Thyroid gland (tissue), 4 donors: Measurements from ENCODE around the gene RFX2. TPM values are rescaled to one million over a fixed set of nuclear protein-coding genes. Genes with fewer than 3 reads are reported as not detected.

Source experiments
- DNase-seq, 2 donors: peaks; one replicate each; pipeline ENCODE4 v3.0.0-alpha.2; 2019
- H3K27ac ChIP-seq, 3 donors: fragments of 200-600 bp; sonication (generic); 1 replicate in 2 of 3; 2 replicates in 1 of 3; pipeline ENCODE4 v1.5.1; 2016 to 2019; ENCODE audit warnings: mild to moderate bottlenecking in 1 of 3, moderate library complexity in 1 of 3
- H3K27me3 ChIP-seq: fragments of 200-600 bp; sonication (generic); one replicate; pipeline ENCODE4 v1.5.1; 2019
- H3K36me3 ChIP-seq, 2 donors: fragments of 200-600 bp; sonication (generic); one replicate each; pipeline ENCODE4 v1.5.1; 2016 to 2019
- H3K4me1 ChIP-seq, 2 donors: fragments of 200-600 bp; sonication (generic); one replicate each; pipeline ENCODE4 v1.5.1; 2017 to 2019
- H3K4me3 ChIP-seq, 3 donors: fragments of 200-600 bp; sonication (generic); replicated peaks in 1 of 3; 1 replicate in 2 of 3; 2 replicates in 1 of 3; pipeline ENCODE4 v1.5.1; 2016; ENCODE audit warnings: mild to moderate bottlenecking in 1 of 3
- H3K9me3 ChIP-seq: fragments of 200-600 bp; sonication (generic); one replicate; pipeline ENCODE4 v1.5.1; 2017
- POLR2A ChIP-seq, 2 donors: fragments of 450-650 bp; IDR thresholded peaks; one replicate each; pipeline ENCODE4 v1.6.1; 2017; ENCODE audit warnings: antibody characterized with exemption in 2 of 2, mild to moderate bottlenecking in 2 of 2, moderate library complexity in 1 of 2
- WGBS, 2 donors: methylation state at CpG; one replicate each; pipeline ENCODE4 v1.1.5; 2017; 5-methylcytosine and 5-hydroxymethylcytosine counted together
- intact Hi-C: fragments of 100-400 bp; cut with DNase I; formaldehyde crosslinking; loops from one replicate; pipeline ENCODE4 v1.15.1; 2023
- total RNA-seq, 4 donors: library from RNA; depleted of rRNA; stranded (reverse); fragments of >200 nt; gene quantifications; one replicate each; pipeline ENCODE4 v1.2.3, GENCODE V29; 2016
- TF ChIP-seq, protein P1 (sequence below), 6 experiments: fragments of 200-600 bp in 3 of 6; fragments of 450-650 bp in 3 of 6; sonication (generic) in 3 of 6; IDR thresholded peaks; one replicate each; pipeline ENCODE4 v1.5.1; 2016 to 2019; ENCODE audit warnings: antibody characterized with exemption in 6 of 6, mild to moderate bottlenecking in 2 of 6, inconsistent platforms in 1 of 6, moderate library complexity in 1 of 6

RFX2 gene
- total RNA-seq, 4 donors from 2014 or later, result 4.1 to 10.6 (median 7.7) TPM

DNA sequence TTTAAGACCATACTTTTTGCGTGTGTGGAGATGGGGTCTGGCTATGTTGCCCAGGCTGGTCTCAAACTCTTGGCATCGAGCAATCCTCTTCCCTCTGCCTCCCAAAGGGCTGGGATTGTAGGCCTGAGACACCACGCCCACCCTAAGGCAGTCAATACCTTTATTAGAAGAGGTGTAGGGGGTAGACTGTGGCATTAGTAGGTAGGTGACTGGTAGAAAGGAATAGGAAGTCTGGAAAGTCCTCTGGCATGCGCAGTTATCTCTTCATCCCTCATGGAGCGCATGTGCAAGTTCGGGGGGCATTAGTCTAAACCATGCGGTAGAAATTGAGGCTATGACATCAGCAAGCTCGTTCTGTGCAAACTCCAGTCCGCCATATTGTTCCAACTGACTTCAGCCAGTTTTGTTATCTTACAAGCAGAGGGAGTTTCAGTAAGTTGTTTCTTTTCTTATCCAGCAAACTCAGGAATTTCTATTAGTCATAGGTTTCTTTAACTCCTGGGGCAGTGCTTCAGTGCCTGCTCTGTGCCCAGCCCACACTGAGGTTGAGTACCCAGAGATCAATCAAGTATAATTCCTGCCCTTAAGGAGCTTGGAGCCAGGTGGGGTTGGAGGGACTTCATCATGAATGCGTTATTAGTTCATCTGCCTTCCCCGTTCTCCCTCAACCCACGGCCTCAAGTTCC is 125.1 kb downstream of the RFX2 start:
- Histone ChIP-seq H3K9me3 (no peaks in the 10 kb centered on the region), H3K4me3 (no peak overlapping the region), H3K36me3 (no peaks in the 10 kb centered on the region), H3K27me3 (no peaks in the 10 kb centered on the region), H3K4me1 (peaks cover 10 to 34% of the 10 kb centered on the region in 2 donors), H3K27ac (peak overlapping the region; percentile 91 to 96 (median 94))
- intact Hi-C loops, result loop anchor here (5.0 kb wide), 1 partner anchor 37 kb away; no protein-coding TSS in a partner anchor
- WGBS, 2 donors, result 70 to 73% methylated on average over 12 of the region's 12 CpGs
- TF ChIP-seq, protein P1, sequence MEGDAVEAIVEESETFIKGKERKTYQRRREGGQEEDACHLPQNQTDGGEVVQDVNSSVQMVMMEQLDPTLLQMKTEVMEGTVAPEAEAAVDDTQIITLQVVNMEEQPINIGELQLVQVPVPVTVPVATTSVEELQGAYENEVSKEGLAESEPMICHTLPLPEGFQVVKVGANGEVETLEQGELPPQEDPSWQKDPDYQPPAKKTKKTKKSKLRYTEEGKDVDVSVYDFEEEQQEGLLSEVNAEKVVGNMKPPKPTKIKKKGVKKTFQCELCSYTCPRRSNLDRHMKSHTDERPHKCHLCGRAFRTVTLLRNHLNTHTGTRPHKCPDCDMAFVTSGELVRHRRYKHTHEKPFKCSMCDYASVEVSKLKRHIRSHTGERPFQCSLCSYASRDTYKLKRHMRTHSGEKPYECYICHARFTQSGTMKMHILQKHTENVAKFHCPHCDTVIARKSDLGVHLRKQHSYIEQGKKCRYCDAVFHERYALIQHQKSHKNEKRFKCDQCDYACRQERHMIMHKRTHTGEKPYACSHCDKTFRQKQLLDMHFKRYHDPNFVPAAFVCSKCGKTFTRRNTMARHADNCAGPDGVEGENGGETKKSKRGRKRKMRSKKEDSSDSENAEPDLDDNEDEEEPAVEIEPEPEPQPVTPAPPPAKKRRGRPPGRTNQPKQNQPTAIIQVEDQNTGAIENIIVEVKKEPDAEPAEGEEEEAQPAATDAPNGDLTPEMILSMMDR (IDR thresholded peaks at IDR 0.05), result no peak
- TF ChIP-seq POLR2A (IDR thresholded peaks at IDR 0.05), result peak in 1 of 2 donors; percentile 32
- DNase-seq, result peak; percentile 76 to 82

DNA sequence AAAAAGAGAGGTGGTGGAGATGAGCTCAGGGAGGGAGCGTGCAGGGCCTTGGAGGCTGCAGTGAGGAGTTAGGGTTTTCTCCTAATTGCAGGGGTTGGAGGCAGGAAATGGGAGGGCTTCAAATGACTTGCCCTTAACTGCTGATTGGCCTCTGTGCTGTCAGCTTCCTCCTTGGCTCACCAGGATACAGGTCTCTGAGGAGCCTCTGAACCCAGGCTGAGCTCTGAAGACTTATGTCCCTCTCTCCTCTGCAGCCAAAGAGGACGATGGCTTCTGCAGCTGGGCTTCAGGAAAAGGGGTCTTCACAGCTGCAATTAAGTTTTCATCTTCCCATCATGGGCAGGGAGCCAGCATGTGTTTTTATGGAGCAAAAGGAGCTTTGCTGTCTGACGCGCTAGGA is 125.7 kb downstream of the RFX2 start:
- TF ChIP-seq, protein P1 (IDR thresholded peaks at IDR 0.05), result no peak
- no peak for TF ChIP-seq POLR2A (IDR thresholded peaks at IDR 0.05)
- no peaks in the 10 kb centered on the region for H3K9me3 ChIP-seq
- H3K27ac ChIP-seq, result peak overlapping the region; percentile 91 to 96 (median 94)
- H3K27me3 ChIP-seq, result no peaks in the 10 kb centered on the region
- H3K4me3 ChIP-seq, result no peak overlapping the region
- intact Hi-C loops, result no loop called here
- no peaks in the 10 kb centered on the region for H3K36me3 ChIP-seq
- peaks cover 10 to 38% of the 10 kb centered on the region in 2 donors for H3K4me1 ChIP-seq
- no peak for DNase-seq
- WGBS, 2 donors, result 82 to 83% methylated on average over 4 of the region's 4 CpGs

- H3K36me3 ChIP-seq, result no peaks in the 10 kb centered on the region
- H3K4me1 ChIP-seq, result peaks cover 17 to 46% of the 10 kb centered on the region in 2 donors
- H3K27me3 ChIP-seq, result no peaks in the 10 kb centered on the region
- no peak overlapping the region for H3K4me3 ChIP-seq
- 72 to 83% methylated on average over 13 to 14 of the region's 14 CpGs for WGBS, 2 donors
- intact Hi-C loops, result no loop called here
- H3K9me3 ChIP-seq, result no peaks in the 10 kb centered on the region
- no peak overlapping the region for H3K27ac ChIP-seq
- TF ChIP-seq, protein P1 (IDR thresholded peaks at IDR 0.05), result no peak
- no peak for TF ChIP-seq POLR2A (IDR thresholded peaks at IDR 0.05)
- no peak for DNase-seq
These were observed 126.8 kb downstream of the RFX2 start for GRCh38 chr19:5983367-5983955.

DNA sequence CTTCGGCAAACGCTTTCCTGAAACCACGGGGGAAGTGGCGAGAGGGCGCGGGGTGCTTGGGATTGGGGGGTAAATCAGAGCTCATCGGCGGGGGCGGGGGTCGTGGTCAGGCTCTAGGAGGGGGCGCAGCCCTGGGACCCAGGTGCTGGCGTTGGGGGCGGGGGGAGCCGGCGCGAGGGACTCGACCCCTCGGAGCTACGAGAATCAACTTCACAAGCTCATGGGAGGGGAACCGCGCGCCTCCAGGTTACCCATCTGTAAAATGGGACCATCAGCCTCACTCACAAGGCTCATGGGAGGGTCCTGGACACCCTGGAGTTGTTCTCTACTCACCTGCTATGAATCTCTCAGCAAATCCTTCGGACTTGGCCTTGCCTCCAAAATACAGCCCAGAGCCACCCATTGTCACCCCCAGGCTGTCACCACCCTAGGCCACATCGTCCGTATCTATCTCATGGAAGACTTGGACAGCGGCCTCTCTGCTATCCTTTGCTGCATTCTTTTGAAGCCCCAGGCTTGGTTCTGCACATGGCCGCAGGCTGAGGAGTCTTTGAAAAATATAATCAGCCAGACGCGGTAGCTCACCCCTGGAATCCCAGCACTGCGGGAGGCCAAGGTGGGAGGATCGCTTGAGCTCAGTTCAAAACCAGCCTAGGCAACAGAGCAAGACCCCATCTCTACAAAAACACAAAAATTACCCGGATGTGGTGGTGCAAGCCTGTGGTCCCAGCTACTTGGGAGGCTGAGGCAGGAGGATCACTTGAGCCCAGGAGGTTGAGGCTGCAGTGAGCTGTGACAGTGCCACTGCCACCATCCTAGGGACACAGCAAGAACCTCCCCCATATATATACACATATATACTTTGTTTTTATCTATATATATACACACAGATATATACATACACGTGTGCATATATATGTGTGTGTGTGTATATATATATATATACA is 131.4 kb downstream of the RFX2 start:
- intact Hi-C loops, result no loop called here
- TF ChIP-seq, protein P1 (IDR thresholded peaks at IDR 0.05), result no peak
- TF ChIP-seq POLR2A (IDR thresholded peaks at IDR 0.05), result no peak
- Histone ChIP-seq H3K4me1 (peaks cover 29 to 44% of the 10 kb centered on the region in 2 donors), H3K36me3 (peaks cover 0 to 4% of the 10 kb centered on the region in 2 donors), H3K4me3 (peak overlapping the region; percentile 9 to 49 (median 48)), H3K27ac (peak overlapping the region; percentile 93 to 96 (median 95)), H3K27me3 (no peaks in the 10 kb centered on the region), H3K9me3 (no peaks in the 10 kb centered on the region)
- 51 to 58% methylated on average over 19 to 24 of the region's 33 CpGs for WGBS, 2 donors
- no peak for DNase-seq
